Measurements from ENCODE around the gene MTMR2. TPM values are rescaled to one million over a fixed set of nuclear protein-coding genes. Genes with fewer than 3 reads are reported as not detected.

Gene MTMR2
- total RNA-seq, 2 experiments from 2014 or later = 36.5 to 39.7 TPM

GRCh38 chr11:95793116-95793515 lies 130.8 kb downstream of the MTMR2 start:
- Mint-ChIP-seq H3K36me3 (ENCODE audit: low read depth) (peaks cover 35% of the 10 kb centered on the region), H3K27ac (no peak overlapping the region), H3K27me3 (no peaks in the 10 kb centered on the region), H3K9me3 (no peaks in the 10 kb centered on the region), H3K4me3 (peak overlapping the region; percentile 8), H3K4me1 (ENCODE audit: low read depth) (peaks cover 45% of the 10 kb centered on the region)
- DNase-seq (no peak), ATAC-seq (no peak)
- intact Hi-C loops (cut with micrococcal nuclease) = no loop called here
- no peak for TF ChIP-seq CTCF (IDR thresholded peaks at IDR 0.05)
- POLR2A ChIA-PET = no interaction called here
- CTCF ChIA-PET = interaction anchor here (1.4 kb wide), 1 partner anchor 10 kb away, joined by 4 read pairs; no protein-coding TSS in a partner anchor

- peak overlapping the region; percentile 8 for H3K4me3 Mint-ChIP-seq
- no peak overlapping the region for H3K27ac Mint-ChIP-seq
- peaks cover 49% of the 10 kb centered on the region for H3K4me1 Mint-ChIP-seq (ENCODE audit: low read depth)
- H3K27me3 Mint-ChIP-seq = no peaks in the 10 kb centered on the region
- no peak for TF ChIP-seq CTCF (IDR thresholded peaks at IDR 0.05)
- intact Hi-C loops (cut with micrococcal nuclease) = no loop called here
- peaks cover 39% of the 10 kb centered on the region for H3K36me3 Mint-ChIP-seq (ENCODE audit: low read depth)
- H3K9me3 Mint-ChIP-seq = no peaks in the 10 kb centered on the region
- ChIA-PET POLR2A (no interaction called here), CTCF (interaction anchor here (1.4 kb wide), 1 partner anchor 10 kb away, joined by 4 read pairs; no protein-coding TSS in a partner anchor)
- DNase-seq (no peak), ATAC-seq (no peak)
Measured at GRCh38 chr11:95792700-95793099, 131.2 kb downstream of the MTMR2 start.

- intact Hi-C loops (cut with micrococcal nuclease) = no loop called here
- Mint-ChIP-seq H3K27ac (peak overlapping the region; percentile 100), H3K36me3 (ENCODE audit: low read depth) (peaks cover 42% of the 10 kb centered on the region), H3K9me3 (no peaks in the 10 kb centered on the region), H3K4me3 (peak overlapping the region; percentile 98), H3K4me1 (ENCODE audit: low read depth) (peaks cover 50% of the 10 kb centered on the region), H3K27me3 (no peaks in the 10 kb centered on the region)
- ATAC-seq = no peak
- no peak for DNase-seq
- CTCF ChIA-PET = interaction anchor here (0.8 to 1.9 kb wide), 4 partner anchors 8 to 42 kb away, joined by 3 to 6 read pairs (median 4); no protein-coding TSS in a partner anchor
- POLR2A ChIA-PET = interaction anchor here (0.8 to 1.5 kb wide), 2 partner anchors 10 to 703 kb away, joined by 3 to 5 read pairs; partner anchors contain the start of gene ENDOD1
- TF ChIP-seq CTCF (IDR thresholded peaks at IDR 0.05) = no peak
Measured at GRCh38 chr11:95792200-95792599, 131.7 kb downstream of the MTMR2 start.

GRCh38 chr11:95791709-95792033 lies 132.2 kb downstream of the MTMR2 start:
- H3K36me3 Mint-ChIP-seq (ENCODE audit: low read depth) = peaks cover 44% of the 10 kb centered on the region

More at GRCh38 chr11:95791709-95792033, 132.2 kb downstream of the MTMR2 start:
- DNase-seq (no peak), ATAC-seq (no peak)
- intact Hi-C loops (cut with micrococcal nuclease) = no loop called here
- H3K27ac Mint-ChIP-seq = peak overlapping the region; percentile 100
- peaks cover 52% of the 10 kb centered on the region for H3K4me1 Mint-ChIP-seq (ENCODE audit: low read depth)
- H3K9me3 Mint-ChIP-seq = no peaks in the 10 kb centered on the region
- H3K4me3 Mint-ChIP-seq = peak overlapping the region; percentile 98
- TF ChIP-seq CTCF (IDR thresholded peaks at IDR 0.05) = no peak
- H3K27me3 Mint-ChIP-seq = no peaks in the 10 kb centered on the region
- POLR2A ChIA-PET = interaction anchor here (0.8 to 1.5 kb wide), 3 partner anchors 10 to 707 kb away, joined by 3 to 6 read pairs (median 5); partner anchors contain the start of gene ENDOD1
- CTCF ChIA-PET = interaction anchor here (0.5 to 3.5 kb wide), 7 partner anchors 8 to 1635 kb away, joined by 3 to 17 read pairs (median 3); no protein-coding TSS in a partner anchor

Measured in activated CD8-positive, alpha-beta T cell treated with anti-CD3 and anti-CD28 coated beads for 36 hours (primary cell).